Tibial nerve (tissue), 4 donors: Measurements from ENCODE around the gene FOXM1.

Source experiments
- EP300 ChIP-seq, 2 donors: sonication (generic); formaldehyde crosslinking; IDR thresholded peaks; one replicate each; pipeline ENCODE4 v1.6.1; 2017; ENCODE audit warnings: antibody characterized with exemption in 2 of 2, mild to moderate bottlenecking in 1 of 2
- POLR2A ChIP-seq, 2 donors: fragments of 450-650 bp; IDR thresholded peaks; one replicate each; pipeline ENCODE4 v1.6.1; 2017; ENCODE audit warnings: antibody characterized with exemption in 2 of 2, mild to moderate bottlenecking in 2 of 2, moderate library complexity in 2 of 2
- TF ChIP-seq, protein P1 (sequence below), 5 experiments: fragments of 200-600 bp in 3 of 5; fragments of 450-650 bp in 2 of 5; sonication (generic) in 3 of 5; IDR thresholded peaks; one replicate each; pipeline ENCODE4 v1.5.1; 2016 to 2019; ENCODE audit warnings: antibody characterized with exemption in 5 of 5, mild to moderate bottlenecking in 3 of 5, moderate library complexity in 2 of 5

DNA sequence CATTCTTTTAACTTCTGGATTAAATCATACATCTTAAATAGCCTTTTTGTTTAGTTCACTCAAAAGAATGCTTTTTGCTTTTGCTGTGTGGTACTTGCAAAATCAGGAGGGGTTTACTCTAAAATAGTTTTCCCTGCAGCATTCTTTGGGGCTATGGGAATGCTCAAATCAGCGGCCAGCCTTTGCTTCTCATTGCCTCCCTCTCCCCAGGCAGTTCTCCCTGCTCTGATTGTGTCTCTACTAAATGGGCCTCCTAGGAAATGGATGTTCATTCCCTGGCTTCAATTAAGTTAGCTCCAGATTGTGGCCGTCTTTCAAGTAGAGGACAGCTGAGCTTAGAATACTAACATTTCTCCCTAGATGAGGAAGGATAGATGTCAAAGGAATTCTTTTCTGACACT is 18.1 kb upstream of the FOXM1 start:
- TF ChIP-seq POLR2A (IDR thresholded peaks at IDR 0.05) (no peak), EP300 (IDR thresholded peaks at IDR 0.05) (no peak)
- TF ChIP-seq, protein P1, sequence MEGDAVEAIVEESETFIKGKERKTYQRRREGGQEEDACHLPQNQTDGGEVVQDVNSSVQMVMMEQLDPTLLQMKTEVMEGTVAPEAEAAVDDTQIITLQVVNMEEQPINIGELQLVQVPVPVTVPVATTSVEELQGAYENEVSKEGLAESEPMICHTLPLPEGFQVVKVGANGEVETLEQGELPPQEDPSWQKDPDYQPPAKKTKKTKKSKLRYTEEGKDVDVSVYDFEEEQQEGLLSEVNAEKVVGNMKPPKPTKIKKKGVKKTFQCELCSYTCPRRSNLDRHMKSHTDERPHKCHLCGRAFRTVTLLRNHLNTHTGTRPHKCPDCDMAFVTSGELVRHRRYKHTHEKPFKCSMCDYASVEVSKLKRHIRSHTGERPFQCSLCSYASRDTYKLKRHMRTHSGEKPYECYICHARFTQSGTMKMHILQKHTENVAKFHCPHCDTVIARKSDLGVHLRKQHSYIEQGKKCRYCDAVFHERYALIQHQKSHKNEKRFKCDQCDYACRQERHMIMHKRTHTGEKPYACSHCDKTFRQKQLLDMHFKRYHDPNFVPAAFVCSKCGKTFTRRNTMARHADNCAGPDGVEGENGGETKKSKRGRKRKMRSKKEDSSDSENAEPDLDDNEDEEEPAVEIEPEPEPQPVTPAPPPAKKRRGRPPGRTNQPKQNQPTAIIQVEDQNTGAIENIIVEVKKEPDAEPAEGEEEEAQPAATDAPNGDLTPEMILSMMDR (IDR thresholded peaks at IDR 0.05), result no peak
